Nephron progenitor cell (in vitro differentiated cells): Measurements from ENCODE around the gene C12orf57.
"Not testable (repeated sequence)": the region's sequence is repeated elsewhere in the genome, so short reads cannot be mapped to it uniquely, and the experiment has no call there.

Experiments
- DNase-seq: peaks from one replicate; pipeline ENCODE4 v3.0.0; 2021
- H3K27ac Mint-ChIP-seq: 2 replicates; pipeline ENCODE4 v1.8.0; 2021; ENCODE audit warnings: mild to moderate bottlenecking, moderate library complexity, mixed read lengths
- H3K27me3 Mint-ChIP-seq: 2 replicates; pipeline ENCODE4 v1.8.0; 2021; ENCODE audit warnings: mild to moderate bottlenecking, low read depth, mixed read lengths; ENCODE audit not compliant: poor library complexity
- H3K36me3 Mint-ChIP-seq: 2 replicates; pipeline ENCODE4 v1.8.0; 2021; ENCODE audit warnings: low read depth, mixed read lengths
- H3K4me1 Mint-ChIP-seq: 2 replicates; pipeline ENCODE4 v1.8.0; 2021; ENCODE audit warnings: mixed read lengths
- H3K4me3 Mint-ChIP-seq: 2 replicates; pipeline ENCODE4 v1.8.0; 2021; ENCODE audit warnings: mild to moderate bottlenecking, moderate library complexity, mixed read lengths
- H3K9me3 Mint-ChIP-seq: 2 replicates; pipeline ENCODE4 v1.8.0; 2021; ENCODE audit warnings: mild to moderate bottlenecking, moderate library complexity, mixed read lengths
- TF ChIP-seq, protein P1 (sequence below): fragments of 200-600 bp; sonication (generic); IDR thresholded peaks from 2 replicates; pipeline ENCODE4 v1.5.0; 2021; ENCODE audit warnings: antibody characterized with exemption

Gene C12orf57

DNA sequence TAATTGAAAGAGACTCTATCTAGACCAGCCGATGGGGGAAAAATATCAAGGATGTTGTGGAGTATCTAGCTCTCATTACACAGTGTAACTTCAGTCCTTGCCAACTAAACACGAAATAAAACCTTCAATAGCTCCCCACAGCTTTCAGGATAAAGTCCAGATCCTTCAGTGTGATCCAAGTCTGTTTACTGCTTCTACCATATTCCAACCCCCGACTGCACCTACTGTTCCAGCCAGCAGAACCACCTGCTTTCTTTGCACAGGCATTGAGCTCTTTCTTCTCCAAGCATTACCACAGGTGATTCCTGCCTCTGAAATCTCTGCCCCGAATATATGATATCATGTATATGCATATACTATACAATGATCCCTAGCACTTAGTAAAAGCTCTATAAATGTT, 41.4 kb upstream of the C12orf57 start:
- H3K4me3 Mint-ChIP-seq, result no peak overlapping the region
- DNase-seq, result no peak
- peaks cover under 1% of the 10 kb centered on the region for H3K27me3 Mint-ChIP-seq
- peaks cover 7% of the 10 kb centered on the region for H3K4me1 Mint-ChIP-seq
- H3K27ac Mint-ChIP-seq, result no peak overlapping the region
- TF ChIP-seq, protein P1, sequence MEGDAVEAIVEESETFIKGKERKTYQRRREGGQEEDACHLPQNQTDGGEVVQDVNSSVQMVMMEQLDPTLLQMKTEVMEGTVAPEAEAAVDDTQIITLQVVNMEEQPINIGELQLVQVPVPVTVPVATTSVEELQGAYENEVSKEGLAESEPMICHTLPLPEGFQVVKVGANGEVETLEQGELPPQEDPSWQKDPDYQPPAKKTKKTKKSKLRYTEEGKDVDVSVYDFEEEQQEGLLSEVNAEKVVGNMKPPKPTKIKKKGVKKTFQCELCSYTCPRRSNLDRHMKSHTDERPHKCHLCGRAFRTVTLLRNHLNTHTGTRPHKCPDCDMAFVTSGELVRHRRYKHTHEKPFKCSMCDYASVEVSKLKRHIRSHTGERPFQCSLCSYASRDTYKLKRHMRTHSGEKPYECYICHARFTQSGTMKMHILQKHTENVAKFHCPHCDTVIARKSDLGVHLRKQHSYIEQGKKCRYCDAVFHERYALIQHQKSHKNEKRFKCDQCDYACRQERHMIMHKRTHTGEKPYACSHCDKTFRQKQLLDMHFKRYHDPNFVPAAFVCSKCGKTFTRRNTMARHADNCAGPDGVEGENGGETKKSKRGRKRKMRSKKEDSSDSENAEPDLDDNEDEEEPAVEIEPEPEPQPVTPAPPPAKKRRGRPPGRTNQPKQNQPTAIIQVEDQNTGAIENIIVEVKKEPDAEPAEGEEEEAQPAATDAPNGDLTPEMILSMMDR, result no peak
- no peaks in the 10 kb centered on the region for H3K9me3 Mint-ChIP-seq
- H3K36me3 Mint-ChIP-seq, result no peaks in the 10 kb centered on the region

DNA sequence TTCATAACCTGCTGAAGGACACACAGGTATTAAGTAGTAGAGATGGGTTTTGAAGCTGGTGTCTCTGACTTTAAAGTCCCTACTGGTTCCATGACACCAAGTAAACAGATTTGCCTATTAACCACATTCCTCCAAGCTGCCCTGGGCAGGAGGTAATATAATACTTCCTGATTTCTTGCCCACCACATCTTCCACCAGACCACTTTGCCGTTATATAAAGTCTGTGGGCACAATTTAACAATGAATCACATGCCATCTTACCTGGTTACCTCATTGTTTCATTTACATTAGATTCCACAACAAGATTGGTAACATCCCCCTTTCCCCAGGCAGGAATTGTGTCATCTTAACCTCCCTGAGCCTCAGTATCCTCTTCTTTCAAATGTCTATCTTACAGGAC, 40.1 kb upstream of the C12orf57 start:
- Mint-ChIP-seq H3K27me3 (peaks cover 12% of the 10 kb centered on the region), H3K4me3 (no peak overlapping the region), H3K4me1 (peaks cover 7% of the 10 kb centered on the region), H3K27ac (peak overlapping the region; percentile 66), H3K36me3 (no peaks in the 10 kb centered on the region), H3K9me3 (no peaks in the 10 kb centered on the region)
- DNase-seq, result no peak
- TF ChIP-seq, protein P1, result no peak

DNA sequence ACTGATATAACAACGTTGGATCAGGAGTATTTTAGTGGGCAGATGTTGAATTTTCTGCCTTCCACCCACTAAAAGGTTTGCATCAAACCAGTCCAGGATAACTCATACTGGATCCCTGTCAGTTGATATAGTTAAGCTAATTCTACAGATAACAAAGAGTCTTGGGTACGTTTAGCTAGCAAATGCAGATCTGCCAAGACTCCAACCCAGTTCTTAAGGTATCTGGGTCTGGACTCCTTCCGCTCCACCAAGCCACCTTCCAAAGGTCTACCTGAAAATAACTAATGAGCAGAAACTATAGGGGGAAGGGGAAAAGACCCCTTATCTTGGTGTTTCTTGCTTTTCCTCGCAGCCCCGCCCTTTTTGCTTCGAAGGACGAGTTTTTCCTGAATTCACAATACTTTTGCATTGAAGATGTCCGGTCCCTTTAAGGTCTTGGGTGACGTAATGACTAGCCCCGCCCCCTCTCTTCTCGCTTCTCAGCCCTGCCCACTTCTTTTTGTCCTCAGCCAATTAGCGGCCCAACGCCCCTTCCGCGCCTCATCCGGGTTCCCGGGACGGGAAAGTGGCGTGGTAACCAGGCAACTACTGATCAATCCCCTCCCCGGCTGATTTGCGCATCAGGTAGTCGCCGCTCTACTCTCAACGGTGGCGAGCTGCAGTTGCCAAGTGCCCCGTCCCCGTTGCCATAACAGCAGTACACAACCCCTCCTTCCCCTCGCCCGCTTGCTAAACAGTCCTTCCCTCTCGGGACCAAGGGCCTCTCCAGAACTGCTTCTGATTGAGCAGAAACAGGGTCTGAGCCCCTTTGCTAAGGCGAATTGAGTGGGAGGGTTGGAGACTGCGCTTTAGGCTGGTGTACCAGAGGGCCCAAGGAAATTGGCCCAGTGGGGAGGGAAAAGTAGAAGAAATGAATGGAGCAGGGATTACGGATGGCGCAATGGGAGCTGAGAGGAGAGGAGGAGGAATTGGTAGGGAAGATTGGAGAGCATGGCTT, 39.2 kb upstream of the C12orf57 start, which contains the start of gene LRRC23:
LRRC23 (plus strand) TSS at position 543 of the 997 bp plus-strand sequence. CDS start 812 bp downstream, outside the sequence.
- Mint-ChIP-seq H3K4me3 (no peak within 1 kb of the TSS), H3K27ac (peak within 1 kb of the TSS; percentile 66), H3K27me3 (peaks cover 13% of the 10 kb centered on the region), H3K9me3 (no peaks in the 10 kb centered on the region), H3K36me3 (no peaks in the 10 kb centered on the region), H3K4me1 (peaks cover 4% of the 10 kb centered on the region)
- DNase-seq, result peak; percentile 98
- TF ChIP-seq, protein P1, result no peak

DNA sequence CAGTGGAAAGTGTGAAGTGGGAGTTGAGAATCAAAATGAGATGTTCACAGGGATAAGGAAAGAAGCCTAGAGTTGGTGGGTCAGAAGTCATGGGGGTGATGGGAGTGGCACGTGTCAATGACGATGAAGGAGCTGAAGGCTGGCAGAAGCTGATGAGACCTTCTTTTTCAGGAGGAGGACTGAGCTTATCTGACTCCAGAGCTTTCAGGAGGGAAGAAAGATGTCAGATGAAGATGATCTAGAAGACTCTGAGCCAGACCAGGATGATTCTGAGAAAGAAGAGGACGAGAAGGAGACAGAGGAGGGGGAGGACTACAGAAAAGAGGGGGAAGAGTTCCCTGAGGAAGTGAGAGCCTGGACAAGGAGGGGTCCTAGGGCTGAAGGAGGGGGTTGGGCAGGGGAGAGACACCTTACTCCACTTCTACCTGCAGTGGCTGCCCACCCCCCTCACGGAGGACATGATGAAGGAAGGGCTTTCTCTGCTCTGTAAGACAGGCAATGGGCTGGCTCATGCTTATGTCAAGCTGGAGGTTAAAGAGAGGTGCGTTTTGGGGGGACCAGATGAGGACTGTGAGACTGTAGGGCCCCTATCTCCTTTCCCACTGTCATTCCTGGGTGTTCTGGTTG, 38.3 kb upstream of the C12orf57 start:
- TF ChIP-seq, protein P1, result no peak
- no peak overlapping the region for H3K4me3 Mint-ChIP-seq
- H3K36me3 Mint-ChIP-seq, result no peaks in the 10 kb centered on the region
- H3K27ac Mint-ChIP-seq, result no peak overlapping the region
- H3K27me3 Mint-ChIP-seq, result peaks cover 17% of the 10 kb centered on the region
- H3K9me3 Mint-ChIP-seq, result no peaks in the 10 kb centered on the region
- DNase-seq, result no peak
- no peaks in the 10 kb centered on the region for H3K4me1 Mint-ChIP-seq

DNA sequence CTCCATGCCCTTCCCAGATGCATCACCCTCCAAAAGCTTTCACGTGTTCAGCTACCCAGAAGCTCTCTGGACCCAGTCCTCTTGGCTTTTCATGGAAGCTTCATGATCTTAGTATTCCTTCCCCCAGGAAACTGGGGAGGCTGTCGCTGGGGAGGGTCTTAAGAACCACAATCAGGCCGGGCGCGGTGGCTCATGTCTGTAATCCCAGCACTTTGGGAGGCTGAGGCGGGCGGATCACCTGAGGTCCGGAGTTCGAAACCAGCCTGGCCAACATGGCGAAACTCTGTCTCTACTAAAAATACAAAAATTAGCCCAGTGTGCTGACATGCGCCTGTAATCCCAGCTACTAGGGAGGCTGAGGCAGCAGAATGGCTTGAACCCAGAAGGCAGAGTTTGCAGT, 35.7 kb upstream of the C12orf57 start:
- H3K4me1 Mint-ChIP-seq, H3K9me3 Mint-ChIP-seq, H3K4me3 Mint-ChIP-seq, H3K36me3 Mint-ChIP-seq, DNase-seq, H3K27ac Mint-ChIP-seq: not testable (repeated sequence)
- peaks cover 35% of the 10 kb centered on the region for H3K27me3 Mint-ChIP-seq

DNA sequence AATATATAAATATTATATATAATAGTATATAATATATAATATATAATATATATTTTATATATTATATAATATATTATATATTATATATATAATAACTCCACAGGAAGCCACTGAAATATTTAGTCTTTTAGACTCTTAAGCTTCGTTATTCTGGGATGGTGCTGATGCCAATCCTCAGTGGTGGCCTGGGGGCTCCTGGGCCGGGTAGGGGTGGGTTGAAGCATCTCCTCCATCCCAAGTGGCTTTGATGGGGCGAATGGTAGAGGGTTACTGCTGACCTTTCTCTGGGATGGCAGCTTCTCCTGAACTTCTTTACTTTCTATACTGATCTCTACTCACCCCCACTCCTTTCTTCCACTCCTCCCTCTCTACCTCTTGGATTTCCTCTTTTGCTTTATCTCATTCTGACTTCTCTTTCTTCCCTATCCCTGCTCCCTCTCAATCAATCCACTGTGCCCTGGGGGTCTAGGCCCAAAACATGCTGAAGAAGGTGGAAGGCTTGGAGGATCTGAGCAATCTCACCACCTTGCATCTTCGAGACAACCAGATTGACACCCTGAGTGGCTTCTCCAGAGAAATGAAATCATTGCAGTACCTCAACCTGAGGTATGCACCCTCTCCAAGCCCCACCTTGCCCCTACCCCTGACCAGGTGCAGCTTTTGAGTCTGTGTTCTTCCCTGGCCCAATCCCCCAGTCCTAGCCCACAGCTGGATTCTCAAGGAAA, 34.2 kb upstream of the C12orf57 start:
- Mint-ChIP-seq H3K27me3 (peaks cover 37% of the 10 kb centered on the region), H3K36me3 (no peaks in the 10 kb centered on the region), H3K4me1 (peaks cover 17% of the 10 kb centered on the region), H3K27ac (no peak overlapping the region), H3K4me3 (no peak overlapping the region), H3K9me3 (no peaks in the 10 kb centered on the region)
- DNase-seq, result no peak
- TF ChIP-seq, protein P1, result no peak
